ENCODE data around the gene ARIH2.
A peak's percentile ranks its signal among the peaks of the same experiment; 100 is the strongest.

The ARIH2 gene

GRCh38 chr3:48970586-48970985 lies 51.9 kb downstream of the ARIH2 start:
- DNase-seq (ENCODE audit: low spot score) = no peak

DNA sequence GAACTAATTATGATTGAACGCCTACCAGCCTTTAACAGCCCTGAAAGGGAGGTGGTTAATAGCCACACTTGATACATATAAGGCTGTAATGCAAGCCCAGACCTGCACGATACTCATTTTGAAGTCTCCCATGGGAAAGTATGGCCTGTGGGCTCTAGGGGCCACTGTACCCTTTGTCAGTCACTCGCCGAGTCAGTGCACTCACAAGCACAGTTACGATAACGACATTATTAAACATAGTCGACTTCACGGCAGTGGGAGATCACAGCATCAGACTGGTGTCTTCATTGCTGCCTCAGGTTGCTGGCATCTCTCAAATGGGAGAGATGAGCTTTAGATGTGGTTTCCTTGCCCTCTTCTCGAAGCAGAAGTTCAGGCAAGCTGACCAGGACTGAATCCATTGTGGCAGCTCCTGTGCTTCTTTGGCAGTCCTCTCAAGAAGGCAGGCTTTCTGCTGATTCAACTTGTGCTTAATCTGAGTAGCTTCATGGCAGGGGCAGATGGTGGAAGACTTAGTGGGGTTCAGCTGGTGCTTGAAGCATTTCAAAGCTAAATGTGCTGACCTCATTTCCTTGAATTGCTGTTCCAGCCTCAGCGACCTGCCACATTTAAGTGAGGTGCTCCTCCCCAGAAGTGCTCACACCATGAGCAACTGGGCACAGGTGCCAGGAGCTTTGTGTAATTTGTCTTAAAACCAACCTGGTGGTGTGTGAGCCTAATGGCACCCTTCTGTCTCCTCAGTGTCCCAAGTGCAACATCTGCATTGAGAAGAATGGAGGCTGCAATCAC lies 55.6 kb downstream of the ARIH2 start:
- no peak for DNase-seq (ENCODE audit: low spot score)

- no peak for DNase-seq (ENCODE audit: low spot score)
These were observed 60.8 kb downstream of the ARIH2 start for GRCh38 chr3:48979451-48979850.

DNA sequence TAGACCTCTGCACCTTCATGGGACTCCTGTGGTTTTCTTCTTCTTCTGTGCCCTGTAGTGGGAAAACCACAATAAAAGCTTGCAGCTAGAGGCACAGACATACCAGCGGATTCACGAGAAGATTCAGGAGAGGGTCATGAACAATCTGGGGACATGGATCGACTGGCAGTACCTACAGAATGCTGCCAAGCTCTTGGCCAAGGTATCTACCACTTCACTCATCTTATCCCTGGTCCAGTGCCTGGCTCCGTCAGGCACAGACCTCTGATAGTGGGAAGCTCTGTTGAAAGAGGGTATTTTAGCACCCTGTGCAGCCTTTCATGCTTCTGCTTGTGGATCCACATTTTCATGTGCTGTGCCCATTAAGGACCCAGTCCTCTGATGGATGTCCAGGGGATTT lies 61.7 kb downstream of the ARIH2 start:
- no peak for DNase-seq (ENCODE audit: low spot score)

- DNase-seq (ENCODE audit: low spot score) = no peak
These were observed 63.4 kb downstream of the ARIH2 start for GRCh38 chr3:48982016-48982415.

DNA sequence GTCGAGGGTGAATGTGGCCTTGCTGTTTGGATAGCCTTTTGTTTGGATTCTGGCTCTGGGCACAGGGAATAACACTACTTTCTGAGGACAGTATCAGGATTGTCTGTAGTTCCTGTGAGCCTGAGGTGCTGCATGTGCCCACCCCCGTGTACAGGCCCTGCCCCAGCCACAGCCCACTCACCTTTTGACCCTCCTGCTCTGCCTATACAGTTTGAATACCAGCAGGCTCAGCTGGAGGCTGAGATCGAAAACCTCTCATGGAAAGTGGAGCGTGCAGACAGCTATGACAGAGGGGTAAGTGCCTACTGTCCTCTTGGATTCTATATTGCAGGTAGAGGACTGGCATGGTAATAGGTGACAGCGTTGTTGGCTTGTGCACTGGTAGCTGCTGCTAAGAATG lies 64.0 kb downstream of the ARIH2 start:
- DNase-seq (ENCODE audit: low spot score) = no peak

GRCh38 chr3:48983096-48983495 lies 64.5 kb downstream of the ARIH2 start:
- no peak for DNase-seq (ENCODE audit: low spot score)

DNA sequence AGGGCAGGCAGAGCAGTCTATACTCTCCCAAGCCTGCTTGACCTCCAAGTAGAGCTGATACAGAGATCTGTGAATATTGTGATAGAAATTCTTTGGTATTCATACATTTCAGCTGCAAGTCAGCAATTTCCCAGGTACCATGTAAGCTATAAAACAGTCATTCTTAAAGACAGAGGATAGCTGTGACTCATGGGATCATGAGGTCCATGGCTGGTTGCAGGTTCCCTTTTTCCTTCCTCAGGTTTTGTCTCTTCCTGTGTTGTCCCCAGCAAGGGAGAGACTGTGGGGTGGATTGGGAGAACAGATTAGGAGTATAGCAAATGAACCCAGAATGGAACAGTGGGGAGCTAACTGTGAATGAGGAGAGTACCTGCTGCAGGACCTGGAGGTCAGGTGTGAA lies 66.0 kb downstream of the ARIH2 start:
- DNase-seq (ENCODE audit: low spot score) = no peak

DNA sequence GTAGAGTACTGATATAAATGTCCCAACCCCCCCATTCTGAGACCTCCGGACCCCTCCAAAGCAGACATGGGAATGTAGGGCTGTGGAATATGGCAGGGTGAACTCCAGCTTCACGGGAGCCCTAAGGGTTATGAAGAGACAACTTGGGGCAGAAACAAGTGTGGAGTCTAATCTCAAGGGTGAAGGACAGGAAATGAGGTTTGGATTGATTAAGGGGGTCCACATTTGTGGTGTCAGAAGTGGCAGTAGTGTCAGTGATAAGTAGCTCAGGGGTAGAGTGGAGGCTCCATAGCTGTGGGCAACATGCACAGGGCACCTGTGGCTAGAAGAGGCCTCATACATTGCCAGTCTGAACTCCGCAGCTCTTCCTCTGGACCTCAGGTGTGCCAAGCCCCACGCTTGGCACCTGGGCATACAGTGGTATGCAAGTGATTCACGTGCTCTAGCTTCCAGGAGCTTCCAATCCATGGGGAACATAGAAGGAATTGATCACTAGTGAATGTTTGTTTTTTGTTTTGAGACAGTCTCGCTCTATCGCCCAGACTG lies 67.3 kb downstream of the ARIH2 start:
- no peak for DNase-seq (ENCODE audit: low spot score)

GRCh38 chr3:48989126-48989795 lies 70.6 kb downstream of the ARIH2 start:
- DNase-seq (ENCODE audit: low spot score) = peak; percentile 29

DNA sequence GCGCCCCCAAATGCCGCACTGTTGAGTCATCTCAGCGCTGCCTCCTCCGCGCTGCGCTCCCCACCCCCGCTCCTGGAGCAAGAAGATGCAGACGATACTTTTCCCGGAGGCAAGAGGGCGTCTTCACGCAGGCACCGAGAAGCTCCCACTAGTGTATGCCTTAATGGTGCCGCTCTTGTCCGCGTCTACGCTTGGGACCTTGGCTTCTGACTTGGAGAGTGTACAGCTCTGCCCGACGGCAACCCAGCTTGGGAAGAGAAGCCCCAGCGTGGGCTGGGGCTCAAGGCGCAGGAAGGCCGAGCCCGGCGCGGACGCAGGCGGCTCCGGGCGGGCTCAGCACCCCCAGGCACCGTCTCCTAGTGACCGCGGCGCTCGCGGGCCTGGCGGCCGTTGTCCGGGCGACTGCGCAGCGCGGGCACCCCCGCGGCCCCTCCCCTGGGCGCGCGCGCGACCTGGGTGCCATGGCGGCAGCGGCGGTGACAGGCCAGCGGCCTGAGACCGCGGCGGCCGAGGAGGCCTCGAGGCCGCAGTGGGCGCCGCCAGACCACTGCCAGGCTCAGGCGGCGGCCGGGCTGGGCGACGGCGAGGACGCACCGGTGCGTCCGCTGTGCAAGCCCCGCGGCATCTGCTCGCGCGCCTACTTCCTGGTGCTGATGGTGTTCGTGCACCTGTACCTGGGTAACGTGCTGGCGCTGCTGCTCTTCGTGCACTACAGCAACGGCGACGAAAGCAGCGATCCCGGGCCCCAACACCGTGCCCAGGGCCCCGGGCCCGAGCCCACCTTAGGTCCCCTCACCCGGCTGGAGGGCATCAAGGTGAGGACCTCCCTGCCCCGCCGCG lies 71.4 kb downstream of the ARIH2 start, which contains the start of gene P4HTM:
P4HTM (plus strand) TSS at position 446 of the 840 bp plus-strand sequence; CDS start at position 462, 16 bp downstream.
- DNase-seq (ENCODE audit: low spot score) = peak; percentile 67

DNA sequence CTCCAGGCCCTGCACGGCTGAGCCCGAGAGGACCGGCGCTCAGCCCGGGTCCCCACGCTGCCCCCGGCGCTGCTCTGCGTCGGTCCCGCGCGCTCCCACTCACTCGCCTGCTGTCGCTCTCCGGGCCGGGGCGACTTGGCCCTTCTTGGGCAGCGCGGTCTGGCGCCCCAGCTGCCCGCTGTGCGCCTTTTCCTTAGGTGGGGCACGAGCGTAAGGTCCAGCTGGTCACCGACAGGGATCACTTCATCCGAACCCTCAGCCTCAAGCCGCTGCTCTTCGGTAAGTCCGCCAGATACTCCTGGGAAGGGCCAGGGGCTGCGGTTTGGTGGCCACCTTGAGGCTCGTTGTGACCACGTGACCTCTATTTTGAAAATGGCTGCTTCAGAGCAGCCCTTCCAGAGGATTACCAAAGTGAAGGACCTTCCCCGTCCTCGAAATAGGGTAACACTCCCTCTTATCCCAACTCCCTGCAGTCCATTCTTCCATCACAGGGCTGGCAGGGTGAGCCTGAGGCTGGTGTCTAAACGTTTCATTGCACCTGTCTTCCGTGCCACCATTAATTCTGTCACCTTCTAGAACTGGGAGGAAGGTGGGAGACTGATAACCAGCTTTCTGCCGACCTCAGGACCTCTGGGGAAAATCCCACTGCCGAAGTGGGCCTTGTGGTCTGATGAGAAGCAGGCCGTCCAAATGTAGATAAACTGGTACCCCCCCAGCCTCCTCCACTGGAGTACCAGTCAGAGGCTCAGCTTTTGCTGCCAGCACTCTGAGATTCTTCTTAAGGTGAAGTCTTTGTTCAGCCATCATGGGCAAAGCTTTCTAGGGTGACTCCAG lies 72.2 kb downstream of the ARIH2 start:
- DNase-seq (ENCODE audit: low spot score) = peak; percentile 31

- DNase-seq (ENCODE audit: low spot score) = no peak
These were observed 73.4 kb downstream of the ARIH2 start for GRCh38 chr3:48991851-48992545.

- DNase-seq (ENCODE audit: low spot score) = no peak
These were observed 75.2 kb downstream of the ARIH2 start for GRCh38 chr3:48993834-48994233.

DNA sequence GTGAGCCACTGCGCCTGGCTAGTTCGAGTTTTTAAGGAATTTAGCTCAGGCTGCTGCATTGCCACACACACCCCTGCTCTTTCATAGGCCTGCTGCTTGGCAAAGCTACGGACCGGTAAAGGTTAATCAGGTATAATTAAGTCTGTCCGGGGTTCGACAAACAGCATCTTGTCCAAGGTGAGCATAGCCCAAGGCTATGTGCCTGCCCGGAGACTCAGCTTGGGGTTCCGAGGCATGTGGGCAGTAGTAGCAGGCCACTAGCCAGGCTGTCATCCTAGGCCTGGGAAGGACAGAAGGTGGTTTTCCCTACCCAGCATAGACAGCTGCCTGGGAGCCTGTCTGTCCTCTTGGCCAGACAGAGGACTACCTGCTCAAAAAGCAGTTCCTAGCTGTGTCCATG lies 78.0 kb downstream of the ARIH2 start:
- no peak for DNase-seq (ENCODE audit: low spot score)

GRCh38 chr3:48997102-48997635 lies 78.5 kb downstream of the ARIH2 start:
- DNase-seq (ENCODE audit: low spot score) = peak; percentile 51

- DNase-seq (ENCODE audit: low spot score) = peak; percentile 89
These were observed 79.3 kb downstream of the ARIH2 start for GRCh38 chr3:48997714-48998637.

- no peak for DNase-seq (ENCODE audit: low spot score)
These were observed 80.6 kb downstream of the ARIH2 start for GRCh38 chr3:48999085-48999858.

Data from SK-N-DZ (cell line).